Measurements from ENCODE around the gene KRTAP5-9. TPM values are rescaled to one million over a fixed set of nuclear protein-coding genes. Genes with fewer than 3 reads are reported as not detected.

KRTAP5-9 gene
- total RNA-seq, 1 experiment from 2014 or later, result not detected

DNA sequence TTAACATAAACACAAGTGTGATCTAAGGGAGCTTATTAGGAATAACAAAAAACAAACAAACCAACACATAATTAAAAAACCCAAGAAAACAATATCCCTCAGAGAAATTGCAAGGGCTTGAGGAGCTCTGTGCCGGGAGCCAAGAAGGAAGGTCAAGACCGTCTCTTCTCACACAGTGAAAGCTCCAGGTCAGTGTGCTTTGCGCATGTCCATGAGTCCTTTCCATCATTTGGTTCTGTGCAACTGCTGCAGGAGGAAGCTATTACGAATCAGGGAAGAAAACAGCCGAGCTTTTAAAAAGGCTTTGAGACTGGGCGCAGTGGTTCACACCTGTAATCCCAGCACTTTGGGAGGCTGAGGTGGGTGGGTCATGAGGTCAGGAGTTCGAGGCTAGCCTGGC lies 5.8 kb upstream of the KRTAP5-9 start:
- Mint-ChIP-seq H3K4me1 (ENCODE audit: low read depth, unreplicated experiment) (peaks cover 11% of the 10 kb centered on the region), H3K27me3 (ENCODE audit: unreplicated experiment) (peaks cover 87% of the 10 kb centered on the region), H3K4me3 (ENCODE audit: low read depth, unreplicated experiment) (no peak overlapping the region), H3K9me3 (ENCODE audit: low read depth, unreplicated experiment) (peaks cover 5% of the 10 kb centered on the region), H3K36me3 (ENCODE audit: insufficient read depth, unreplicated experiment) (no peaks in the 10 kb centered on the region), H3K27ac (ENCODE audit: unreplicated experiment) (no peak overlapping the region)
- intact Hi-C loops (cut with micrococcal nuclease; ENCODE audit: unreplicated experiment), result no loop called here
- no peak for TF ChIP-seq CTCF (IDR thresholded peaks at IDR 0.05; ENCODE audit: unreplicated experiment)
- CTCF ChIA-PET, result interaction anchor here (0.6 to 1.0 kb wide), 4 partner anchors 10 to 1713 kb away, joined by 3 to 6 read pairs (median 4); no protein-coding TSS in a partner anchor
- BruUV-seq (replicated peaks), result no TSS peak
- DNase-seq, result no peak

DNA sequence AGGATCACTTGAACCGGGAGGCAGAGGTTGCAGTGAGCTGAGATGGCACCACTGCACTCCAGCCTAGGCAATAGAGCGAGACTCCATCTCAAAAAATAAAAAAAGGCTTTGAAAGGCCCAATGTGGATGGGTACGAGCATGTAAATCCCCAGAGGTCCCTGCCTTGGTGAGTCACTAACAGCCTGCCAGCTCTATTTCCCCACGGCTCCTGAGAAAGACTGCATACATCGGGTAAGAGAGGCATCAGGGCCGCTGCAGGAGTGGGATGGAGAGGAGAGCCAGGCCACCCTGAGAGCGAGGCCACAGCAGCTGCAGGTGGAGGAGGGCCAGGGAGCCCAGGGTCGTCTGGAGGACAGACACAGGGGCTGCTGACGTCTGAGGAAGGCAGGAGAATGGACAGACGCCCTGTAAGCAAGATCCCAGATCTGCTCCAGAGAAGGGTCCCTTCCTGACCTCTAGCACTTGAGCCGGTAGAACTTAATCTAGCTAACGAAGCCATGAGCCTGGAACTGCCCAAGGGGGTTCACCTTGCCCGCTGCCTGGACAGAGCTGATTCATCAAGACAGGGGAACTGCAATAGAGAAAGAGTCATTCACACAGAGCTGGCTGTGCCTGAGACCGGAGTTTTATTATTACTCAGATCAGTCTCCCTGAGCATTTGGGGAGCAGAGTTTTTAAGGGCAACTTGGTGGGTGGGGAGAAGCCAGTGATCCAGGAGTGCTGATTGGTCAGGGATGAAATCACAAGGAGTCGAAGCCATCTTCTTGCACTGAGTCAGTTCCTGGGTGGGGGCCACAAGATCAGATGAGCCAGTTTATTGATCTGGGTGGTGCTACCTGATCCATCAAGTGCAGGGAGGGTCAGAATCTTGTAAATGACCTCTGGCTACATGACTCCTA lies 5.1 kb upstream of the KRTAP5-9 start:
- Mint-ChIP-seq H3K36me3 (ENCODE audit: insufficient read depth, unreplicated experiment) (no peaks in the 10 kb centered on the region), H3K4me1 (ENCODE audit: low read depth, unreplicated experiment) (peaks cover 11% of the 10 kb centered on the region), H3K27me3 (ENCODE audit: unreplicated experiment) (peaks cover 94% of the 10 kb centered on the region), H3K27ac (ENCODE audit: unreplicated experiment) (no peak overlapping the region), H3K9me3 (ENCODE audit: low read depth, unreplicated experiment) (peaks cover 5% of the 10 kb centered on the region), H3K4me3 (ENCODE audit: low read depth, unreplicated experiment) (no peak overlapping the region)
- no TSS peak for BruUV-seq (replicated peaks)
- intact Hi-C loops (cut with micrococcal nuclease; ENCODE audit: unreplicated experiment), result no loop called here
- DNase-seq, result no peak
- TF ChIP-seq CTCF (IDR thresholded peaks at IDR 0.05; ENCODE audit: unreplicated experiment), result no peak
- CTCF ChIA-PET, result interaction anchor here (0.7 to 1.0 kb wide), 2 partner anchors 11 to 17 kb away, joined by 3 read pairs; no protein-coding TSS in a partner anchor

DNA sequence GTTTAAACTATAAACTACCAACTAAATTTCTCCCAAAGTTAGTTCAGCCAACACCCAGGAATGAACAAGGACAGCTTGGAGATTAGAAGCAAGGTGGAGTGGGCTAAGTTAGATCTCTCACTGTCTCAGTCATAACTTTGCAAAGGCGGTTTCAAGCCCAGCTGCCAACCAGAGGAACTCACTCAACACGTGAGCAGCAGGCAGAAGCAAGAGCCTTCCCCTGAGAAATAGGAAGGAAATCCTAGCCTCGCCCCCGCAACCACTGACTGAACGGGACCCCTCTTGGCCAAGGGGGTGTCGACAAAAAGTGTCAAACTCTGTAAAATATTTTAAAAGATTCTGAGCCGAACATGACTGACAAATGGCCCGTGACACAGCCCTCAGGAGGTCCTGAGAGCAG lies 4.4 kb upstream of the KRTAP5-9 start:
- intact Hi-C loops (cut with micrococcal nuclease; ENCODE audit: unreplicated experiment), result no loop called here
- peaks cover 11% of the 10 kb centered on the region for H3K4me1 Mint-ChIP-seq (ENCODE audit: low read depth, unreplicated experiment)
- no peak for TF ChIP-seq CTCF (IDR thresholded peaks at IDR 0.05; ENCODE audit: unreplicated experiment)
- DNase-seq, result no peak
- CTCF ChIA-PET, result no interaction called here
- peaks cover 96% of the 10 kb centered on the region for H3K27me3 Mint-ChIP-seq (ENCODE audit: unreplicated experiment)
- no peak overlapping the region for H3K4me3 Mint-ChIP-seq (ENCODE audit: low read depth, unreplicated experiment)
- BruUV-seq (replicated peaks), result no TSS peak
- no peaks in the 10 kb centered on the region for H3K36me3 Mint-ChIP-seq (ENCODE audit: insufficient read depth, unreplicated experiment)
- H3K9me3 Mint-ChIP-seq (ENCODE audit: low read depth, unreplicated experiment), result peaks cover 5% of the 10 kb centered on the region
- no peak overlapping the region for H3K27ac Mint-ChIP-seq (ENCODE audit: unreplicated experiment)

DNA sequence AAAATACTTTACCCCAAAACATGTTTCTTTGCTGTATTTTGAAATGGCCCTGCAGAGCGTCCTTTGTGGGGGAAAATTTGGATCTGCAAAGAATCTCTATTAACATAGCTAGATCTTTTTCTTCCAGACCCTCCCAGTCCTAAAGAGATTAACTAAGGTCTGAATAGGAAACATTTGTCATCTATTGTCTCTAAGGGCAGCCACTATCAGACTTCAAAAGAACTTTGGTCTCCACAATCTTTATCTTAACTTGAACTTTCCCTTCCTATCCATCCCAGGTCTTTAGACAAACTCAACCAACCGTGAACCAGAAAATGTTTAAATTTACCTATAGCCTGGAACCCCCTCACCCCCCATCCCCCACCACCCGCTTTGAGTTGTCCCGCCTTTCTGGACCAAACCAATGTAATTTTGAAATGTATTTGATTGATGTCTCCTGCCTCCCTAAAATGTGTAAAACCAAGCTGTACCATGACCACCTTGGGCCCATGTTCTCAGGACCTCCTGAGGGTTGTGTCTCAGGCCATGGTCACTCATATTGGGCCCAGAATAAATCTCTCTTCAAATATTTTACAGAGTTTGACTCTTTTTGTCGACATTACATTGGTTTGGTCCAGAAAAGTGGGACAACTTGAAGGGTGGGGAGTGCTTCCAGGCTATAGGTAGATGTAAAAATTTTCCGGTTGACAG lies 3.5 kb upstream of the KRTAP5-9 start:
- Mint-ChIP-seq H3K4me3 (ENCODE audit: low read depth, unreplicated experiment) (no peak overlapping the region), H3K9me3 (ENCODE audit: low read depth, unreplicated experiment) (peaks cover 5% of the 10 kb centered on the region), H3K4me1 (ENCODE audit: low read depth, unreplicated experiment) (peaks cover 11% of the 10 kb centered on the region), H3K27ac (ENCODE audit: unreplicated experiment) (no peak overlapping the region), H3K27me3 (ENCODE audit: unreplicated experiment) (peaks cover 96% of the 10 kb centered on the region), H3K36me3 (ENCODE audit: insufficient read depth, unreplicated experiment) (no peaks in the 10 kb centered on the region)
- CTCF ChIA-PET, result no interaction called here
- TF ChIP-seq CTCF (IDR thresholded peaks at IDR 0.05; ENCODE audit: unreplicated experiment), result no peak
- intact Hi-C loops (cut with micrococcal nuclease; ENCODE audit: unreplicated experiment), result no loop called here
- BruUV-seq (replicated peaks), result no TSS peak
- DNase-seq, result no peak
